ENCODE measurements around the gene PAK1. TPM values are rescaled to one million over a fixed set of nuclear protein-coding genes. Genes with fewer than 3 reads are reported as not detected.

The PAK1 gene
- total and polyA plus RNA-seq, 2 of the 8 experiments (the other 6 are each of a cell fraction or from before 2014, with no cell fraction given): 87.7 to 151 TPM

DNA sequence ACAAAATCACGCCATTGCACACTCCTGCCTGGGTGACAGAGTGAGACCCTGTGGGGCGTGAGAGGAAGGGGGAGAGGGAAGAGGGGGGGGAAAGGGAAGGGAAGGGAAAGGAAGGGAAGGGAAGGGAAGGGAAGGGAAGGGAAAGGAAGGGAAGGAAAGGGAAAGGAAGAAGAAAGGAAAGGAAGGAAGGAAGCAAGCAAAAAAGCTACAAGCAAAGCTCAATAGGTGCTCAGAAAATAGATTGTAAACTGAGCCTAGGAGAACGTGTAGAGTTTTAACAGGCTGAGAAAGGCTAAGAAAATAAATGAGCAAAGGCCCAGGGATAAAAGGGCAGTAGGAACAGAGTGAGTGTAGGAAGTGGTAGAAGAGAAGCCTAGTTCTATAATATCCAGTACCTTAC, 141.6 kb downstream of the PAK1 start:
- no peaks in the 10 kb centered on the region for H3K4me1 ChIP-seq (replicated peaks in 1 of 4; ENCODE audit: control insufficient read depth in 3 of 4, insufficient read depth in 4 of 4, low read length in 3 of 4)
- no peaks in the 10 kb centered on the region; a peak in 1 of 4 replicates for H3K79me2 ChIP-seq (ENCODE audit: control insufficient read depth in 1 of 2, insufficient read depth in 2 of 2, low read length in 2 of 2)
- H3K9me3 ChIP-seq (ENCODE audit: insufficient read depth in 2 of 2, low read depth in 1 of 2, low read length in 1 of 2): peaks cover 9 to 10% of the 10 kb centered on the region in 2 experiments
- no peak overlapping the region for H2BK15ac ChIP-seq (ENCODE audit: low read length)
- no peak overlapping the region for H4K5ac ChIP-seq (ENCODE audit: insufficient read length, low read depth, low read length)
- DNase-seq (ENCODE audit: low read depth in 1 of 2, low spot score in 2 of 2) (no peak), FAIRE-seq (no peak)
- H3K4me2 ChIP-seq (ENCODE audit: insufficient read depth in 1 of 2, low read depth in 2 of 2, low read length in 2 of 2): no peak overlapping the region
- no peaks in the 10 kb centered on the region for H3K27me3 ChIP-seq (replicated peaks in 1 of 4; ENCODE audit: control insufficient read depth in 3 of 4, extremely low read depth in 1 of 4, insufficient read depth in 3 of 4, low read length in 3 of 4)
- H3K36me3 ChIP-seq (ENCODE audit: control insufficient read depth in 2 of 4, insufficient read depth in 4 of 4, low read length in 3 of 4): peaks cover 13 to 52% (median 42%) of the 10 kb centered on the region in 4 experiments
- no peaks in the 10 kb centered on the region for H4K20me1 ChIP-seq (replicated peaks in 1 of 2; ENCODE audit: control insufficient read depth in 1 of 2, insufficient read depth in 2 of 2, low read length in 2 of 2)
- no peak overlapping the region for H2AFZ ChIP-seq (ENCODE audit: low read length)
- ChIA-PET POLR2A (ENCODE audit: partially characterized antibody) (no interaction called here), CTCF (ENCODE audit: partially characterized antibody) (interaction anchor here (0.7 to 0.8 kb wide), 3 partner anchors 138 to 321 kb away, joined by 3 read pairs; no protein-coding TSS in a partner anchor)
- H3K23me2 ChIP-seq (ENCODE audit: low read depth, low read length): no peaks in the 10 kb centered on the region
- H3K27ac ChIP-seq (ENCODE audit: low read depth, low read length): no peak overlapping the region
- WGBS, 2 experiments (ENCODE audit: extremely low coverage in 1 of 2, insufficient coverage in 1 of 2, insufficient read length in 1 of 2, insufficient replicate concordance in 2 of 2, low coverage in 1 of 2, low lambda C conversion rate in 2 of 2, missing lambda C conversion rate in 1 of 2): 62% methylated on average over 3 of the region's 3 CpGs; no CpG with 5 or more reads in 1 of the 2 experiments
- no peak overlapping the region for H3K4ac ChIP-seq (replicated peaks; ENCODE audit: insufficient read length, low read depth, low read length)
- H3K18ac ChIP-seq (ENCODE audit: extremely low read depth, low read length): no peak overlapping the region
- no peak overlapping the region for H2BK20ac ChIP-seq (ENCODE audit: low read length)
- no peak overlapping the region for H3K4me3 ChIP-seq (ENCODE audit: extremely low read depth in 1 of 4, insufficient read depth in 2 of 4, low read depth in 3 of 4, low read length in 4 of 4)
- no peaks in the 10 kb centered on the region for H3K79me1 ChIP-seq (ENCODE audit: low read depth, low read length)
- H2AK5ac ChIP-seq (ENCODE audit: low read depth, low read length): no peak overlapping the region
- no peak overlapping the region for H3K14ac ChIP-seq (ENCODE audit: insufficient read length)
- no peak overlapping the region for H3K23ac ChIP-seq (ENCODE audit: insufficient read length)
- no peak overlapping the region for H4K91ac ChIP-seq (replicated peaks; ENCODE audit: insufficient read length, low read length)
- no peak overlapping the region for H2BK120ac ChIP-seq (replicated peaks; ENCODE audit: low read depth, low read length)
- H3K56ac ChIP-seq (replicated peaks; ENCODE audit: insufficient read length, low read depth, low read length): no peak overlapping the region
- H3K9ac ChIP-seq (replicated peaks in 1 of 4; ENCODE audit: extremely low read depth in 1 of 4, low read depth in 3 of 4, low read length in 3 of 4): no peak overlapping the region
- no peak overlapping the region for H4K8ac ChIP-seq (ENCODE audit: extremely low read depth, insufficient read depth, low read length)
- no peak overlapping the region for H2BK5ac ChIP-seq (ENCODE audit: low read depth, low read length)
- no peak overlapping the region for H2BK12ac ChIP-seq (ENCODE audit: low read depth, low read length)
- TF ChIP-seq POLR2A (IDR thresholded peaks at IDR 0.05; ENCODE audit: control extremely low read depth in 1 of 2, low read depth in 2 of 2, low read length in 2 of 2) (no peak), TAF1 (IDR thresholded peaks at IDR 0.05; ENCODE audit: low read depth, low read length) (no peak)
